Adrenal gland (tissue), 5 donors: Measurements from ENCODE around the gene TMCC2.

Experiments used
- POLR2A ChIP-seq, 2 donors: fragments of 450-650 bp; IDR thresholded peaks; one replicate each; pipeline ENCODE4 v1.6.1; 2017; ENCODE audit warnings: antibody characterized with exemption in 2 of 2, mild to moderate bottlenecking in 2 of 2, moderate library complexity in 1 of 2
- TF ChIP-seq, protein P1 (sequence below), 6 experiments: fragments of 450-650 bp in 4 of 6; fragments of 200-600 bp in 2 of 6; sonication (generic) in 1 of 6; IDR thresholded peaks; 1 replicate in 5 of 6; 2 replicates in 1 of 6; pipeline versions ENCODE4 v1.5.1 to v1.8.0; 2016 to 2021; ENCODE audit warnings: antibody characterized with exemption in 6 of 6, mild to moderate bottlenecking in 2 of 6, moderate library complexity in 1 of 6
- donor health status: DM: no; HTN: no; CAD: no.

- TF ChIP-seq, protein P1, sequence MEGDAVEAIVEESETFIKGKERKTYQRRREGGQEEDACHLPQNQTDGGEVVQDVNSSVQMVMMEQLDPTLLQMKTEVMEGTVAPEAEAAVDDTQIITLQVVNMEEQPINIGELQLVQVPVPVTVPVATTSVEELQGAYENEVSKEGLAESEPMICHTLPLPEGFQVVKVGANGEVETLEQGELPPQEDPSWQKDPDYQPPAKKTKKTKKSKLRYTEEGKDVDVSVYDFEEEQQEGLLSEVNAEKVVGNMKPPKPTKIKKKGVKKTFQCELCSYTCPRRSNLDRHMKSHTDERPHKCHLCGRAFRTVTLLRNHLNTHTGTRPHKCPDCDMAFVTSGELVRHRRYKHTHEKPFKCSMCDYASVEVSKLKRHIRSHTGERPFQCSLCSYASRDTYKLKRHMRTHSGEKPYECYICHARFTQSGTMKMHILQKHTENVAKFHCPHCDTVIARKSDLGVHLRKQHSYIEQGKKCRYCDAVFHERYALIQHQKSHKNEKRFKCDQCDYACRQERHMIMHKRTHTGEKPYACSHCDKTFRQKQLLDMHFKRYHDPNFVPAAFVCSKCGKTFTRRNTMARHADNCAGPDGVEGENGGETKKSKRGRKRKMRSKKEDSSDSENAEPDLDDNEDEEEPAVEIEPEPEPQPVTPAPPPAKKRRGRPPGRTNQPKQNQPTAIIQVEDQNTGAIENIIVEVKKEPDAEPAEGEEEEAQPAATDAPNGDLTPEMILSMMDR (IDR thresholded peaks at IDR 0.05): no peak
- TF ChIP-seq POLR2A (IDR thresholded peaks at IDR 0.05): no peak
Observed at GRCh38 chr1:205189131-205189530, 38.6 kb upstream of the TMCC2 start.
